HEK293 (cell line): ENCODE measurements around the gene CRIM1.

ENCODE experiments used
- EGR2 ChIP-seq: fragments of 450-650 bp; formaldehyde crosslinking; IDR thresholded peaks from 2 replicates; pipeline ENCODE4 v1.5.1; 2016; ENCODE audit warnings: low read depth, missing biosample characterization, missing genetic modification characterization
- GLIS1 ChIP-seq: fragments of 450-650 bp; formaldehyde crosslinking; IDR thresholded peaks from 2 replicates; pipeline ENCODE4 v1.5.1; 2016; ENCODE audit warnings: missing biosample characterization, missing genetic modification characterization
- KLF9 ChIP-seq: fragments of 450-650 bp; formaldehyde crosslinking; IDR thresholded peaks from 2 replicates; pipeline ENCODE4 v1.5.1; 2016; ENCODE audit warnings: missing biosample characterization, missing genetic modification characterization, low read depth
- MZF1 ChIP-seq: fragments of 450-650 bp; formaldehyde crosslinking; IDR thresholded peaks from 2 replicates; pipeline ENCODE4 v1.5.1; 2017; ENCODE audit warnings: missing biosample characterization, missing genetic modification characterization, borderline replicate concordance
- REPIN1 ChIP-seq: fragments of 450-650 bp; formaldehyde crosslinking; IDR thresholded peaks from 2 replicates; pipeline ENCODE4 v1.5.1; 2017; ENCODE audit warnings: missing biosample characterization, missing genetic modification characterization, low read depth
- REST ChIP-seq: fragments of 450-650 bp; formaldehyde crosslinking; IDR thresholded peaks from 2 replicates; pipeline ENCODE4 v1.5.1; 2016; ENCODE audit warnings: missing biosample characterization, missing genetic modification characterization
- SALL2 ChIP-seq: fragments of 450-650 bp; formaldehyde crosslinking; IDR thresholded peaks from 2 replicates; pipeline ENCODE4 v1.5.0; 2017; ENCODE audit warnings: missing biosample characterization, mild to moderate bottlenecking, missing genetic modification characterization, borderline replicate concordance
- SCRT2 ChIP-seq: fragments of 450-650 bp; formaldehyde crosslinking; IDR thresholded peaks from 2 replicates; pipeline ENCODE4 v1.5.1; 2016; ENCODE audit warnings: missing biosample characterization, missing genetic modification characterization
- SP7 ChIP-seq: fragments of 450-650 bp; formaldehyde crosslinking; IDR thresholded peaks from 2 replicates; pipeline ENCODE4 v1.5.1; 2016; ENCODE audit warnings: missing biosample characterization, missing genetic modification characterization
- ZBTB1 ChIP-seq: fragments of 450-650 bp; formaldehyde crosslinking; IDR thresholded peaks from 2 replicates; pipeline ENCODE4 v1.5.1; 2016; ENCODE audit warnings: missing biosample characterization, missing genetic modification characterization
- ZBTB7A ChIP-seq: fragments of 450-650 bp; formaldehyde crosslinking; IDR thresholded peaks from 2 replicates; pipeline ENCODE4 v1.5.1; 2016; ENCODE audit warnings: low read depth, missing biosample characterization, missing genetic modification characterization
- ZFP41 ChIP-seq: fragments of 450-650 bp; formaldehyde crosslinking; IDR thresholded peaks from 2 replicates; pipeline ENCODE4 v1.5.1; 2016; ENCODE audit warnings: missing biosample characterization, missing genetic modification characterization, borderline replicate concordance
- ZNF112 ChIP-seq: fragments of 450-650 bp; formaldehyde crosslinking; IDR thresholded peaks from 2 replicates; pipeline ENCODE4 v1.5.0; 2017; ENCODE audit warnings: missing biosample characterization, missing genetic modification characterization
- ZNF148 ChIP-seq: fragments of 450-650 bp; formaldehyde crosslinking; IDR thresholded peaks from 2 replicates; pipeline ENCODE4 v1.5.0; 2017; ENCODE audit warnings: missing biosample characterization, missing genetic modification characterization, borderline replicate concordance
- ZNF169 ChIP-seq: fragments of 450-650 bp; formaldehyde crosslinking; IDR thresholded peaks from 2 replicates; pipeline ENCODE4 v1.5.1; 2016; ENCODE audit warnings: missing biosample characterization, missing genetic modification characterization
- ZNF223 ChIP-seq: fragments of 450-650 bp; formaldehyde crosslinking; IDR thresholded peaks from 2 replicates; pipeline ENCODE4 v1.5.1; 2016; ENCODE audit warnings: missing biosample characterization, missing genetic modification characterization
- ZNF350 ChIP-seq: fragments of 450-650 bp; formaldehyde crosslinking; IDR thresholded peaks from 2 replicates; pipeline ENCODE4 v1.5.0; 2017; ENCODE audit warnings: missing biosample characterization, mild to moderate bottlenecking, missing genetic modification characterization
- ZNF391 ChIP-seq: fragments of 450-650 bp; formaldehyde crosslinking; IDR thresholded peaks from 2 replicates; pipeline ENCODE4 v1.5.1; 2016; ENCODE audit warnings: low read depth, missing biosample characterization, missing genetic modification characterization, borderline replicate concordance
- ZNF404 ChIP-seq: fragments of 450-650 bp; formaldehyde crosslinking; IDR thresholded peaks from 2 replicates; pipeline ENCODE4 v1.5.1; 2017; ENCODE audit warnings: missing biosample characterization, missing genetic modification characterization
- ZNF555 ChIP-seq: fragments of 450-650 bp; formaldehyde crosslinking; conservative IDR thresholded peaks from 2 replicates; pipeline ENCODE4 v1.5.1; 2017; ENCODE audit warnings: missing biosample characterization, mild to moderate bottlenecking, missing genetic modification characterization, inconsistent platforms
- ZNF560 ChIP-seq: fragments of 450-650 bp; formaldehyde crosslinking; IDR thresholded peaks from 2 replicates; pipeline ENCODE4 v1.5.1; 2017; ENCODE audit warnings: missing biosample characterization, missing genetic modification characterization, borderline replicate concordance
- ZNF600 ChIP-seq: fragments of 450-650 bp; formaldehyde crosslinking; IDR thresholded peaks from 2 replicates; pipeline ENCODE4 v1.5.1; 2016; ENCODE audit warnings: missing biosample characterization, missing genetic modification characterization
- ZNF623 ChIP-seq: fragments of 450-650 bp; formaldehyde crosslinking; IDR thresholded peaks from 2 replicates; pipeline ENCODE4 v1.5.1; 2016; ENCODE audit warnings: missing biosample characterization, missing genetic modification characterization
- ZNF830 ChIP-seq: fragments of 450-650 bp; IDR thresholded peaks from 2 replicates; pipeline ENCODE4 v1.5.0; 2018; ENCODE audit warnings: missing biosample characterization, missing genetic modification characterization, low read depth, mild to moderate bottlenecking, moderate library complexity
- ZNF837 ChIP-seq: fragments of 450-650 bp; formaldehyde crosslinking; IDR thresholded peaks from 2 replicates; pipeline ENCODE4 v1.5.1; 2016; ENCODE audit warnings: missing biosample characterization, missing genetic modification characterization
- ZXDB ChIP-seq: fragments of 450-650 bp; formaldehyde crosslinking; IDR thresholded peaks from 2 replicates; pipeline ENCODE4 v1.5.1; 2016; ENCODE audit warnings: missing biosample characterization, missing genetic modification characterization
- TF ChIP-seq, protein P1 (sequence below): IDR thresholded peaks from 2 replicates; pipeline ENCODE4 v1.6.1; 2011; ENCODE audit warnings: mild to moderate bottlenecking, low read depth, low read length, borderline replicate concordance
- TF ChIP-seq, protein P2 (sequence below): fragments of 450-650 bp; formaldehyde crosslinking; IDR thresholded peaks from 2 replicates; pipeline ENCODE4 v1.5.1; 2016; ENCODE audit warnings: missing biosample characterization, missing genetic modification characterization

Gene CRIM1

GRCh38 chr2:36356298-36356989 is 866 bp downstream of the CRIM1 start (continued):
- TF ChIP-seq SALL2 = no peak
- peak; percentile 71 for TF ChIP-seq EGR2 (tag by site-specific recombination)
- 0 out of 2 replicates have a peak, but pooled peaks have one; percentile 36 for TF ChIP-seq GLIS1
- TF ChIP-seq KLF9 = peak; percentile 74
- no peak for TF ChIP-seq ZNF623 (tag by site-specific recombination)
- TF ChIP-seq ZNF391 = no peak
- TF ChIP-seq ZNF148 (tag by site-specific recombination) = no peak
- TF ChIP-seq ZBTB7A (tag by site-specific recombination) = no peak
- no peak for TF ChIP-seq ZNF555
- TF ChIP-seq ZBTB1 (tag by site-specific recombination) = no peak
- TF ChIP-seq SP7 (tag by site-specific recombination) = peak; percentile 36; the same call in 1 of the 2 replicates
- TF ChIP-seq ZNF830 = no peak
- TF ChIP-seq ZNF600 (tag by site-specific recombination) = 0 out of 2 replicates have a peak, but pooled peaks have one; percentile 40
- TF ChIP-seq ZNF112 (tag by site-specific recombination) = no peak
- TF ChIP-seq REPIN1 (tag by site-specific recombination) = no peak
- no peak for TF ChIP-seq REST (tag by site-specific recombination)
- TF ChIP-seq ZNF404 = no peak
- TF ChIP-seq ZNF560 = no peak
- TF ChIP-seq ZNF223 (tag by site-specific recombination) = no peak
- no peak for TF ChIP-seq SCRT2 (tag by site-specific recombination)
- TF ChIP-seq, protein P1, sequence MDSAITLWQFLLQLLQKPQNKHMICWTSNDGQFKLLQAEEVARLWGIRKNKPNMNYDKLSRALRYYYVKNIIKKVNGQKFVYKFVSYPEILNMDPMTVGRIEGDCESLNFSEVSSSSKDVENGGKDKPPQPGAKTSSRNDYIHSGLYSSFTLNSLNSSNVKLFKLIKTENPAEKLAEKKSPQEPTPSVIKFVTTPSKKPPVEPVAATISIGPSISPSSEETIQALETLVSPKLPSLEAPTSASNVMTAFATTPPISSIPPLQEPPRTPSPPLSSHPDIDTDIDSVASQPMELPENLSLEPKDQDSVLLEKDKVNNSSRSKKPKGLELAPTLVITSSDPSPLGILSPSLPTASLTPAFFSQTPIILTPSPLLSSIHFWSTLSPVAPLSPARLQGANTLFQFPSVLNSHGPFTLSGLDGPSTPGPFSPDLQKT = no peak
- TF ChIP-seq ZXDB (tag by site-specific recombination) = 0 out of 2 replicates have a peak, but pooled peaks have one; percentile 11
- no peak for TF ChIP-seq ZNF169 (tag by site-specific recombination)
- no peak for TF ChIP-seq MZF1 (tag by site-specific recombination)
- no peak for TF ChIP-seq ZNF837
- no peak for TF ChIP-seq ZFP41 (tag by site-specific recombination)
- TF ChIP-seq, protein P2, sequence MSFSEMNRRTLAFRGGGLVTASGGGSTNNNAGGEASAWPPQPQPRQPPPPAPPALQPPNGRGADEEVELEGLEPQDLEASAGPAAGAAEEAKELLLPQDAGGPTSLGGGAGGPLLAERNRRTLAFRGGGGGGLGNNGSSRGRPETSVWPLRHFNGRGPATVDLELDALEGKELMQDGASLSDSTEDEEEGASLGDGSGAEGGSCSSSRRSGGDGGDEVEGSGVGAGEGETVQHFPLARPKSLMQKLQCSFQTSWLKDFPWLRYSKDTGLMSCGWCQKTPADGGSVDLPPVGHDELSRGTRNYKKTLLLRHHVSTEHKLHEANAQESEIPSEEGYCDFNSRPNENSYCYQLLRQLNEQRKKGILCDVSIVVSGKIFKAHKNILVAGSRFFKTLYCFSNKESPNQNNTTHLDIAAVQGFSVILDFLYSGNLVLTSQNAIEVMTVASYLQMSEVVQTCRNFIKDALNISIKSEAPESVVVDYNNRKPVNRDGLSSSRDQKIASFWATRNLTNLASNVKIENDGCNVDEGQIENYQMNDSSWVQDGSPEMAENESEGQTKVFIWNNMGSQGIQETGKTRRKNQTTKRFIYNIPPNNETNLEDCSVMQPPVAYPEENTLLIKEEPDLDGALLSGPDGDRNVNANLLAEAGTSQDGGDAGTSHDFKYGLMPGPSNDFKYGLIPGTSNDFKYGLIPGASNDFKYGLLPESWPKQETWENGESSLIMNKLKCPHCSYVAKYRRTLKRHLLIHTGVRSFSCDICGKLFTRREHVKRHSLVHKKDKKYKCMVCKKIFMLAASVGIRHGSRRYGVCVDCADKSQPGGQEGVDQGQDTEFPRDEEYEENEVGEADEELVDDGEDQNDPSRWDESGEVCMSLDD (tag by site-specific recombination) = no peak
- TF ChIP-seq ZNF350 (tag by site-specific recombination) = no peak
